ENCODE data around the gene RPL22.

- no peak for TF ChIP-seq CTCF (conservative IDR thresholded peaks at IDR 0.05)
- TF ChIP-seq ZFX (IDR thresholded peaks at IDR 0.05) = no peak
Observed at GRCh38 chr1:6202256-6202655, 2.9 kb upstream of the RPL22 start.
